Measurements from ENCODE around the gene ZCWPW1. TPM values are rescaled to one million over a fixed set of nuclear protein-coding genes. Genes with fewer than 3 reads are reported as not detected.

Gene ZCWPW1
- total RNA-seq, 2 donors from 2014 or later = 3.1 to 3.5 TPM

GRCh38 chr7:100475549-100475948, 47.0 kb upstream of the ZCWPW1 start:
- TF ChIP-seq CTCF (IDR thresholded peaks at IDR 0.05) = no peak
- no peak for DNase-seq (ENCODE audit: low spot score)
- H3K4me1 ChIP-seq (ENCODE audit: control insufficient read depth in 1 of 2, low read depth in 2 of 2) = peaks cover 34 to 61% of the 10 kb centered on the region in 2 donors
- H3K4me3 ChIP-seq = peak overlapping the region; percentile 99
- H3K27me3 ChIP-seq (replicated peaks; ENCODE audit: insufficient read depth) = no peaks in the 10 kb centered on the region
- H3K36me3 ChIP-seq = peaks cover 18% of the 10 kb centered on the region
- H3K9me3 ChIP-seq = no peaks in the 10 kb centered on the region
- H3K27ac ChIP-seq = peak overlapping the region; percentile 44 to 90
- no peak for ATAC-seq (ENCODE audit: insufficient number of reproducible peaks, low FRiP score, low read depth)

DNA sequence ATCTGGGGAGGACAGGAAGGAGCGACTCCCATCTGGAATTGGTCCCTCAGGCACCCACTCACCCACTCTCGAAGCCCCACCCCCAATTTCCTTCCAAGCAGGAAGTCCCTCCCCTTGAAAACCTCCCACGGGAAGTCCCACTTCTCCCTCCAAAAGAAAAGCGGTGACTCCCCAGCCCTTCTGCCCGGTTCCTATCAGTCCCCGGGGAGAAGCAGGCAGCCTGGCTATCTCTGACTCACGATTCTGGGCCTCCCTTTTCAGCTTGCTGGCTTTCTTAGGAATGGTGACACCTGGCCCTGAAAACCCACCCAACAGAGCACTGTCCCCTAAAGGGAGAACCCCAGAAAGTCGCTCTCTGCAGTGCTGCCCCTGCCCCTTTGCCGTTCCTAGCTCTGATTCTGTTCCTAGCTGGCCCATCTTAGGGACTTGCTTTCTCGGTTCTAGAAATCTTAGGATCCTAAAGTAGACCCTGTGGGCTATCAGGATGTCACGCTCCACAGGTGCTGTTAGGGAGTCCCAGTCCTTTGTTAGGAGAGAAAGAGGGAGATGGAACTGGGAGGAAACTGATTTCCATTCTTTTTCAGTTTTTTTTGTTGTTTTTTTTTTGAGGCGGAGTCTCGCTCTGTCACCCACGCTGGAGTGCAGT, 44.5 kb upstream of the ZCWPW1 start:
- H3K4me1 ChIP-seq (ENCODE audit: control insufficient read depth in 1 of 2, low read depth in 2 of 2) = peaks cover 38 to 59% of the 10 kb centered on the region in 2 donors
- H3K27me3 ChIP-seq (replicated peaks; ENCODE audit: insufficient read depth) = no peaks in the 10 kb centered on the region
- no peaks in the 10 kb centered on the region for H3K9me3 ChIP-seq
- peaks cover 20% of the 10 kb centered on the region for H3K36me3 ChIP-seq
- ATAC-seq (ENCODE audit: insufficient number of reproducible peaks, low FRiP score, low read depth) = no peak
- no peak for DNase-seq (ENCODE audit: low spot score)
- H3K27ac ChIP-seq = peak overlapping the region; percentile 48 to 70
- H3K4me3 ChIP-seq = peak overlapping the region; percentile 45
- no peak for TF ChIP-seq CTCF (IDR thresholded peaks at IDR 0.05)

DNA sequence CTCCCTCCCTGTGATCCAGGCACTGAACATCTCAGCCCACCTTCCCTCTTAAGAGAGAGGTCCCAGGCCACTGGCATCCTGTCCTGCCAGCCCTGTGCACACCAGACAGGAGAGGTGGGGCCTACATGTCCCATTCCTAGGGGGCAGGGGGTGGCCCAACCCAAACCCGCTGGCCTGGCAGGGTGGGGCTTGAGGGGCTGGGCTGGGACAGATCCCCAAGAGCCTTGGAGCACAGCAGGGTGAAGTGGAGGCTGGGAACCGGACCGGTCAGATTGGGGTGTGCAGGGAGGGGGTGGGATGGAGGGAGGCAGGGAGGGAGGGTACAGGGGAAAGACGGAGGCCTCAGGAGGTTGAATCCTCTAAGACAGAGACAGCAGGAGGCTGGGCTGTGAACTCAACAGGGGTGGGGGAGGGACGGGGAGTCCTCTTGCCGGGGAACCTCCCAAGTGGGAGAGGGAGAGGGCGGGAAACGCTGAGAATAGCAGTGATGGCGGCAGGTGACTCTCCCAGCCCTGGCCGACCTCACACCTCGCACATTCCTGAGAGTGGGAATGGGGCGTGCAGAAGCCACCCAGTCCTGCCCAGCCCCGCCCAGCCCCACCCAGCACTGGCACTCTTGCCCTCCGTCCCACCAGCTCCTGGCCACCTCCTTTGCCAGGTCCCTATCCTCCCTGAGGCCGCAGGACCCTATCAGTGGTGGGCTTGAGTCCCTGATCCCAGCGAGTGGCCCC, 43.8 kb upstream of the ZCWPW1 start:
- H3K27me3 ChIP-seq (replicated peaks; ENCODE audit: insufficient read depth) = no peaks in the 10 kb centered on the region
- H3K36me3 ChIP-seq = peaks cover 20% of the 10 kb centered on the region
- no peak for TF ChIP-seq CTCF (IDR thresholded peaks at IDR 0.05)
- H3K27ac ChIP-seq = peak overlapping the region; percentile 48 to 70
- ATAC-seq (ENCODE audit: insufficient number of reproducible peaks, low FRiP score, low read depth) (no peak), DNase-seq (ENCODE audit: low spot score) (no peak)
- peaks cover 33 to 58% of the 10 kb centered on the region in 2 donors for H3K4me1 ChIP-seq (ENCODE audit: control insufficient read depth in 1 of 2, low read depth in 2 of 2)
- no peak overlapping the region for H3K4me3 ChIP-seq
- no peaks in the 10 kb centered on the region for H3K9me3 ChIP-seq

DNA sequence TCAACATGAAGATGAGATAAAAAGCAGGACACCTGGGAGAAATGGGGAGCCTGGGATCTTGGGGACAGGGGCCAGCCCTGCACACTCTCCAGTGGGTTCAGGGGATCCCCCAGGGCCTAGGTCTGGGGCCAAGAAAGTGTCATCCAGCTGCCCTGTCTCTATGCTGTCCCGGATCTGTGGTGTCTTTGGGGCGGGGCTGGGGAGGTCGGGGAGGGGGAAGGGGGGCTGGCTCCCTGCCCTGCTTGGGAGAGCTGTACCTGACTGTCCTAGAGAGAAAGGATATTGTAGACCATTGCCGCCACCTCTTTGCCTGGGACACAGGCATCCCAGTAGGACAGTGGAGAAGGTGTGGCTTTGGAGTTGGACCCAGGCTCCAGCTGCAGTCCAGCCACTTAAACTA, 42.5 kb upstream of the ZCWPW1 start:
- no peak for DNase-seq (ENCODE audit: low spot score)
- TF ChIP-seq CTCF (IDR thresholded peaks at IDR 0.05) = no peak
- Histone ChIP-seq H3K27ac (no peak overlapping the region), H3K4me3 (no peak overlapping the region), H3K36me3 (peaks cover 25% of the 10 kb centered on the region), H3K9me3 (no peaks in the 10 kb centered on the region), H3K27me3 (replicated peaks; ENCODE audit: insufficient read depth) (no peaks in the 10 kb centered on the region), H3K4me1 (ENCODE audit: control insufficient read depth in 1 of 2, low read depth in 2 of 2) (peaks cover 25 to 55% of the 10 kb centered on the region in 2 donors)
- ATAC-seq (ENCODE audit: insufficient number of reproducible peaks, low FRiP score, low read depth) = no peak

DNA sequence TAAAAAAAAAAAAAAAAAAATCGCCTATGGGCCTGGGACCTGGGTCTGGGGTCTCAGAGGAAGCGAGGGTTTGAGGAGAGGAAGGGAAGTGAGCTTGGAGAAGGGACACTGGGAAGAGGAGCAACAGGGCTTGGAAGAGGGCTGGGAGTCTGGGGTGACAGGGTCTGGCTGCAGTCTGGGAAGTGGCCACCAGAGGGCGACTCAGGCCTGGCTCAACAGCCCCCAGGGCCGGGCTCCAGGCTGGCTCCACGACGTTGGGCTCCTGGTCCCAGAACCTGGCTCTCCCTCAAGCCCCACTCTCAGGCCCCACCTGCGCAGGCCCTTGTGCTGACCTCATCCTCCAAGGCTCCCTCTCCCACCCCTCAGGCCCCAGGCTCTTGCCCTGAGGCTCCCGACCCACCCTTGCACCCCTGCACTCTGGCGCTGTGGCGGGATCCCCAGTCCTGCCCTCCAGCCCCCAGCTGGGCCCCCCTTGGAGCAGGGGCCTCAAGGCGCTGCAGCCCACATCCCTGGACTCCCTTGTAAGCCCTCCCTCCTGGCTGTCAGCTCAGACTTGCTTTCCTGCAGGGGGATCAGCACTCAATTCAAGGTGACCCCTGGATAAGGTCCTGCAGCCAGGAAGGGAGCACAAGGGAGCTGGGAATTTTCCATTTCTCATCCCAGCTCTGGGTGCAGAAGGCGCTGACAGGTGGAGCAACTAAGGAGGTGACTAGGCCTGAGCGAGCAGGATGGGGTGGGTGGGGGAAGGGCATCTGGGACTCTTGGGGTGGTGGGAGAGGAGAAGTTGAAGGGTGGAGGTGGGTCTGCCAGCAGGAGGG, 40.9 kb upstream of the ZCWPW1 start:
- no peak for ATAC-seq (ENCODE audit: insufficient number of reproducible peaks, low FRiP score, low read depth)
- peaks cover 21% of the 10 kb centered on the region for H3K36me3 ChIP-seq
- peaks cover 22 to 50% of the 10 kb centered on the region in 2 donors for H3K4me1 ChIP-seq (ENCODE audit: control insufficient read depth in 1 of 2, low read depth in 2 of 2)
- TF ChIP-seq CTCF (IDR thresholded peaks at IDR 0.05) = peak; percentile 97
- peak; percentile 52 for DNase-seq (ENCODE audit: low spot score)
- H3K27ac ChIP-seq = no peak overlapping the region
- no peaks in the 10 kb centered on the region for H3K9me3 ChIP-seq
- H3K27me3 ChIP-seq (replicated peaks; ENCODE audit: insufficient read depth) = no peaks in the 10 kb centered on the region
- H3K4me3 ChIP-seq = no peak overlapping the region
